Globus pallidus (tissue), 1 donor: ENCODE data around the gene GAREM2.
A peak's percentile ranks its signal among the peaks of the same experiment; 100 is the strongest.
"Not testable (repeated sequence)": the region's sequence is repeated elsewhere in the genome, so short reads cannot be mapped to it uniquely, and the experiment has no call there.

Experiments
- DNase-seq: peaks from one replicate; pipeline ENCODE4 v3.0.0-alpha.2; 2015; ENCODE audit warnings: low spot score

Gene GAREM2

DNA sequence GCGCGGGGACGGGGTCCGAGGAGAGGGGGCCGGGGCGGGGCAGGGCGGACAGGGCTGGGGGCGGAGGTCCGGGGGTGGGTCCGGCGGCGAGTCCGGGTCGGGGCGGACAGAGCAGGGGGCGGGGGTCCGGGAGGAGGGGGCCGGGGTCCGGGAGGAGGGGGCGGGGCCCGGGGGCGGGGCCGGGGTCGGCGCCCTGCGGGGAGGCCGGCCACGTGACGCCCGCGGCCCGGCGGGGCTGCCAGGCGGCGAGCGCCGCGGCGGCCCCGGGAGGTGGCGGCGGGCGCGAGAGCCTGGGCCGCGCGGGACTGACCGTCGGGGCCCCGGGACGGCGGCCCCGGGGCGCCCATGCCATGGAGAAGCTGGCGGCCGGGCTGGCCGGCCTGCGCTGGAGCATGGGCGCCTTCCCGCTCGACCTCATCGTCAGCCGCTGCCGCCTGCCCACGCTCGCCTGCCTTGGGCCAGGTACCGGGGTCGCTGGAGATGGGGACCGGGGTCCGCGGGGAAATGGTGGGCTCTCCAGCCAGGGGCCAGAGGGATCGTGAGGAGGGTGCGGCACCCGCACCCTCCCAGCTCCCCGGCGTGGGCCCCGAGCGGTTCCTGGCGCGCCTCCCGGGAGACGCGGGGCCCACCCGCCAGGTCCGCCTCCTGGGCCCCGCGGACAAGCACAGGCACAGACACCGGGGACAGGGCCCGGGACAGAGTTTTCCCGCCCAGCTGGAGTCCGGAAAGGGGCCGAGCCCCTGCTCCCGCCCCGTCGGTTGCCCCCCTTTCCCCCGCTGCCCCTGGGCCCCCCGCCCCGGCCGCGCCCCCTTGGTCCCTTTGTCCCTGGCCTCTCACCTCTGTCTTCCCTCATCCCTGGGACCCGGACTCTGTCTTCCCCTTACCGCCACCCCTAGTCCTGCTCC, at the start of gene GAREM2:
Gene GAREM2 (plus strand): TSS at position 218 of the 905 bp plus-strand sequence. CDS start 133 bp downstream, at position 351.
- no peak for DNase-seq

DNA sequence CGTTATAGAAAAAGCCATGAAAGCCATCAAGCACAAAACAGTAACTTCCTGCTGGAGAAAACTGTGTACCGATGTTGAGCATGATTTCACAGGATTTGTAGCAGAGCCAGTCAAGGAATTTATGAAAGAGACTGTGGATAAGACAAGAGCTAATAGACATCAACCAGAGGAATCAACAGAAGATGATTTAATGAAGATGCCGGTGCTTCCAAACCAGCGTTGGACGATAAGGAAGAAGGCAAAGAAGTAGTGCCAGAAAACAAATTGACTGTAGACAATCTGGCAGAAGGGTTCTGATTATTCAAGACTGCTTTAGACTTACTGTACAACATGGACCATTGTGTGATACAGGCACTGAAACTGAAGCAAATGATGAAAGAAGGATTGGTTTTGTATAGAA, 49.5 kb upstream of the GAREM2 start:
- DNase-seq = no peak

DNA sequence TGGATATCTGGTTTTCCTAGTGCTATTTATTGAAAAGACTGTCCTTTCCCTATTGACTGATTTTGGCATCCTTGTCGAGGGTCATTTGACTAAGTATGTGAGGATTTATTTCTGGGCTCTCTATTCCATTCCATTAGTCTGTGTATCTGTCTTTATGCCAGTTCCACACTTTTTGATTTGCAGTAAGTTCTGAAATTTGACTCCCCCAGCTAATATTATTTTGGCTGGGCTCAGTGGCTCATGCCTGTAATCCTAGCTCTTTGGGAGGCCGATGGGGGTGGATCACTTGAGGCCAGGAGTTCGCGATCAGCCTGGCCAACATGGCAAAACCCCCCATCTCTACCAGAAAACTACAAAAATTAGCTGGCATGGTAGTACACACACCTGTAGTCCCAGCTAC, 46.8 kb upstream of the GAREM2 start:
- DNase-seq = no peak

- DNase-seq = no peak
Measured at GRCh38 chr2:26128176-26128575, 44.7 kb upstream of the GAREM2 start.

- DNase-seq = no peak
Measured at GRCh38 chr2:26130763-26131162, 42.1 kb upstream of the GAREM2 start.

- peak; percentile 90 for DNase-seq
Measured at GRCh38 chr2:26136451-26136850, 36.4 kb upstream of the GAREM2 start.

GRCh38 chr2:26139269-26140183, 33.4 kb upstream of the GAREM2 start:
- no peak for DNase-seq

- no peak for DNase-seq
Measured at GRCh38 chr2:26141145-26141769, 31.6 kb upstream of the GAREM2 start.

- no peak for DNase-seq
Measured at GRCh38 chr2:26144031-26144430, 28.9 kb upstream of the GAREM2 start.

- peak; percentile 71 for DNase-seq
Measured at GRCh38 chr2:26144953-26145680, 27.8 kb upstream of the GAREM2 start.

GRCh38 chr2:26148501-26148900, 24.4 kb upstream of the GAREM2 start:
- DNase-seq = no peak

- no peak for DNase-seq
Measured at GRCh38 chr2:26150243-26150642, 22.6 kb upstream of the GAREM2 start.

DNA sequence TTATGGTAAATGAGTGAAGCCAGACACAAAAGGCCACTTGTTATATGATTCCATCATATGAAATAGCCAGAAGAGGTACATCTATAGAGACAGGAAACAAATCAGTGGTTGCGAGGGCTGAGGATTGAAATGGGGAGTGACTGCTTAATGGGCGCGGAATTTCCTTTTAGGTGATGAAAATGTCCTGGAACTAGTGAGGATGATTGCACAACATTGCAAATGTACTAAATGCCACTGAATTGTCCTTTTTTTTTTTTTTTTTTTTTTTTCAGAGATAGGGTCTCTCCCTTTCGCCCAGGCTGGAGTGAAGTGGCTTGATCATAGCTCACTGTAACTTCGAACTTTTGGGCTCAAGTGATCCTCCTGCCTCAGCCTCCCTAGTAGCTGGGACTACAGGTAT, 15.3 kb upstream of the GAREM2 start:
- no peak for DNase-seq

DNA sequence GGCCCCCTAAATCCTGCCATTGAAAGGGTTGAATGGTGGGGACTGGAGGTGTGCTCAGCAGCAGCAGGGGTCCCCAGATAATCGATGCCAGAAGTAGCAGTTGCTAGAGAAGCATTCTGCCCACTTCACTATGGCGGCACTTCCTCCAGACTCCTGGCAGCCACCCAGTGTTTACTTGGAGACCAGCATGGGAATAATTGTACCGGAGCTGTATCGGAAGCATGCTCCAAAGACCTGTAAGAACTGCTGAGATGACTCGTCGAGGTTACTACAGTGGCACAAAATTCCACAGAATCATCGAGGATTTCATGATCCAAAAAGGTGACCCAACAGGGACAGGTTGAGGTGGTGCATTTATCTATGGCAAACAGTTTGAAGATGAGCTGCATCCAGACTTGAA, 11.0 kb upstream of the GAREM2 start:
- DNase-seq = no peak

GRCh38 chr2:26162963-26163362, 9.9 kb upstream of the GAREM2 start:
- DNase-seq = no peak

- DNase-seq = peak; percentile 81
Measured at GRCh38 chr2:26164231-26164630, 8.7 kb upstream of the GAREM2 start.

GRCh38 chr2:26164641-26165211, 8.2 kb upstream of the GAREM2 start:
- no peak for DNase-seq

DNA sequence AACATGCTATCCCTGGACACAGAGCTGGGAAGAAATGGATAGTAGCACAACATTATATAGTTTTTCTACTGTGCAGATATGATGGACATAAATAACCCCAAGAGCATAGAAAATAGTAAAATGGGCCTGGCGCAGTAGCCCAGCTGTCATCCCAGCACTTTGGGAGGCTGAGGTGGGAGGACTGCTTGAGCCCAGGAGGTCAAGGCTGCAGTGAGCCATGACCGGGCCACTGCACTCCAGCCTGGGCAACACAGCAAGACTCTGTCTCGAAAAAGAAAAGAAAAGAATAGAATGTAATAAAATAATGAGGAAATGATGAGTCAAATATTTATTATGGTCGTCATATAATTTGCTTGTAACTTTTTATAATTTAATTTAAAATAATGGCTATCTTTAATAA, 7.5 kb upstream of the GAREM2 start:
- DNase-seq = no peak

DNA sequence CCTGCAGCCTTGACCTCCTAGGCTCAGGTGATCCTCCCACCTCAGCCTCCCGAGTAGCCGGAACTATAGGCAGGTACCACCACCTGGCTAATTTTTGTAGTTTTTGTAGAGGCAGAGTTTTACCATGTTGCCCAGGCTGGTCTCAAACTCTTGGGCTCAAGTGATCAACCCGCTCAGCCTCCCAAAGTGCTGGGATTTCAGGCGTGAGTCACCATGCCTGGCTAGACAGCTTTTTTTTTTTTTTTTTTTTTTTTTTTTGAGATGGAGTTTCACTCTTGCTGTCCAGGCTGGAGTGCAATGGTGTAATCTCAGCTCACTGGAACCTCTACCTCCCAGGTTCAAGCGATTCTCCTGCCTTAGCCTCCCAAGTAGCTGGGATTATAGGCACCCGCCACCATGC, 6.3 kb upstream of the GAREM2 start:
- DNase-seq = not testable (repeated sequence)

DNA sequence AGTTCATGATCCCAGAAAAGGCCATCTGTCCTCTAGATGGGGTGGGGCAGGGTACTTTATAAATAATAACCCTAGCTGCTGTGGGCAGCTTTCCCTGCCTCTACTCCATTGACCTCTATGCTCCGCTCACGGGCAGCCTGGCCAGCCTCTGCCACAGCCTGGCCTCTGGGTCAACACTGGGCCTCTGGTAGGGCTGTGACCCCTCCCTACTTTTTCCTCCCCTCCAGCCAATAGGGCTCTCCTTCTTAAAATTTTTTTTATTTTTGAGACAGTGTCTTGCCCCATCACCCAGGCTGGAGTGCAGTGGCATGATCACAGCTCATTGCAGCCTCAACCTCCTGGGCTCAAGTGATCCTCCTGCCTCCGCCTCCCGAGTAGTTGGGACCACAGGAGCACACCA, 4.1 kb upstream of the GAREM2 start:
- DNase-seq = no peak

DNA sequence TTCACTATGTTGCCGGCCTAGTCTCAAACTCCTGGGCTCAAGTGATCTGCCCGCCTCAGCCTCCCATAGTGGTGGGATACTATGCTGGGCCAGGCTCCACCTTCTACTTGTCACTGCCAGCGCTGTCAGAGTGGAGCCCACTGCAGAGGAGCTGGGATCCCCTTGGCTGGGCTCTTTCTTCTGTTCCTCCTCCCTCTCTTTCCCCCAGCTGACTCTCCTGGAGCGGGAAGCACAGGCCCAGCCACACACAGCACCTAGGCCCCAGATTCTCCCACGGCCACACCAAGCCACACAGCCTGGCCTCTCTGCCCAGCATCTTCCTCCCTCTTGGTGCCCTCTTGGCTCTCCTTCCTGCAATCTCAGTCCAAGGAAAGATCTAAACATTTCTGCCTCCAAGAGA, 3.7 kb upstream of the GAREM2 start:
- DNase-seq = no peak
